HepG2 (cell line): ENCODE data around the gene RRM2.

ENCODE experiments used
- CHD4 ChIP-seq: fragments of 200-600 bp; sonication (generic); IDR thresholded peaks from 2 replicates; pipeline ENCODE4 v1.7.0; 2017; ENCODE audit warnings: mild to moderate bottlenecking, low read length, borderline replicate concordance
- CREM ChIP-seq, 2 experiments: sonication (generic) in 1 of 2; formaldehyde crosslinking in 1 of 2; IDR thresholded peaks; 2 replicates each; pipeline versions ENCODE4 v1.4.0 to v1.6.1; 2016 to 2020; ENCODE audit warnings: antibody characterized with exemption in 1 of 2, mild to moderate bottlenecking in 1 of 2, missing genetic modification reagents in 1 of 2
- SMAD9 ChIP-seq: sonication (generic); formaldehyde crosslinking; IDR thresholded peaks from 2 replicates; pipeline ENCODE4 v1.5.1; 2020; ENCODE audit warnings: mild to moderate bottlenecking, missing genetic modification reagents
- TAF1 ChIP-seq: sonication (generic); formaldehyde crosslinking; IDR thresholded peaks from 2 replicates; pipeline ENCODE4 v1.4.0; 2020; ENCODE audit warnings: missing genetic modification reagents
- YY1 ChIP-seq: IDR thresholded peaks from 2 replicates; pipeline ENCODE4 v1.6.1; 2011; ENCODE audit warnings: low read length, low read depth, moderate library complexity, mild to moderate bottlenecking; ENCODE audit not compliant: insufficient read depth, insufficient replicate concordance
- ZFP36 ChIP-seq: fragments of 150-350 bp; IDR thresholded peaks from 2 replicates; pipeline ENCODE4 v1.6.1; 2018; ENCODE audit warnings: borderline replicate concordance, low read length, low read depth; ENCODE audit not compliant: partially characterized antibody
- TF ChIP-seq, protein P1 (sequence below), 2 experiments: sonication (generic) in 1 of 2; formaldehyde crosslinking in 1 of 2; IDR thresholded peaks; 2 replicates each; pipeline versions ENCODE4 v1.5.1 to v1.6.1; 2011 to 2020; ENCODE audit warnings: borderline replicate concordance in 1 of 2, low read depth in 1 of 2, low read length in 1 of 2, mild to moderate bottlenecking in 1 of 2, missing genetic modification reagents in 1 of 2, moderate library complexity in 1 of 2
- TF ChIP-seq, protein P2 (sequence below), 2 experiments: sonication (generic) in 1 of 2; formaldehyde crosslinking in 1 of 2; IDR thresholded peaks; 2 replicates each; pipeline versions ENCODE4 v1.6.1 to v1.9.0; 2014 to 2022; ENCODE audit warnings: antibody characterized with exemption in 1 of 2, borderline replicate concordance in 1 of 2, inconsistent platforms in 1 of 2, low read depth in 1 of 2, missing genetic modification reagents in 1 of 2
- TF ChIP-seq, protein P3 (sequence below): sonication (generic); formaldehyde crosslinking; IDR thresholded peaks from 2 replicates; pipeline ENCODE4 v1.5.0; 2020; ENCODE audit warnings: mild to moderate bottlenecking, missing genetic modification reagents, moderate library complexity
- TF ChIP-seq, protein P4 (sequence below): sonication (generic); formaldehyde crosslinking; IDR thresholded peaks from 2 replicates; pipeline ENCODE4 v1.4.0; 2020; ENCODE audit warnings: mild to moderate bottlenecking, missing genetic modification reagents, borderline replicate concordance

DNA sequence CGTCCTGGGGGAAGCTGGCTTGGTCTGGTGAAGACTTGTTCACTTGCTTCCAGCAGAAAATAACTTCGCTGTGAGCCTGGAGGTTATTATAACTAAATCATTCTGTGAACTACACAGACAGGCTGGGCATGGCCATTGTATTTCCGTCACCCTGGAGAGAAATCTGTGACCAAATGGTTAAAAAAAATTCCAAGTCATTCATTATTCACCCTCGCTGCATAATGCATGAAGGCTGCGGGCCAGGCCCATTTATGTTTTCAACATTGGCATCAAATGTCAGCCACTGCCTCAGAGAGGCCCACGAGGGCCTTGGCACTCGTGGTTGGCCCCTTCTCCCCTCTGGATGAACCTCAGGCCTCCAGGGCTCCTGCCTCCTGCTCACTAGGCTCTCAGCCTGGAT is 57.7 kb downstream of the RRM2 start:
- TF ChIP-seq, protein P1, sequence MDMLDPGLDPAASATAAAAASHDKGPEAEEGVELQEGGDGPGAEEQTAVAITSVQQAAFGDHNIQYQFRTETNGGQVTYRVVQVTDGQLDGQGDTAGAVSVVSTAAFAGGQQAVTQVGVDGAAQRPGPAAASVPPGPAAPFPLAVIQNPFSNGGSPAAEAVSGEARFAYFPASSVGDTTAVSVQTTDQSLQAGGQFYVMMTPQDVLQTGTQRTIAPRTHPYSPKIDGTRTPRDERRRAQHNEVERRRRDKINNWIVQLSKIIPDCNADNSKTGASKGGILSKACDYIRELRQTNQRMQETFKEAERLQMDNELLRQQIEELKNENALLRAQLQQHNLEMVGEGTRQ (IDR thresholded peaks at IDR 0.05; ENCODE audit: low read depth, low read length): no peak
- TF ChIP-seq, protein P1 (CRISPR knock-in tag; IDR thresholded peaks at IDR 0.05; ENCODE audit: borderline replicate concordance): no peak
- TF ChIP-seq CREM (IDR thresholded peaks at IDR 0.05) (no peak), CREM (CRISPR knock-in tag; IDR thresholded peaks at IDR 0.05) (no peak), SMAD9 (CRISPR knock-in tag) (no peak), CHD4 (no peak), ZFP36 (no peak), TAF1 (CRISPR knock-in tag) (no peak), YY1 (no peak)
- TF ChIP-seq, protein P2, sequence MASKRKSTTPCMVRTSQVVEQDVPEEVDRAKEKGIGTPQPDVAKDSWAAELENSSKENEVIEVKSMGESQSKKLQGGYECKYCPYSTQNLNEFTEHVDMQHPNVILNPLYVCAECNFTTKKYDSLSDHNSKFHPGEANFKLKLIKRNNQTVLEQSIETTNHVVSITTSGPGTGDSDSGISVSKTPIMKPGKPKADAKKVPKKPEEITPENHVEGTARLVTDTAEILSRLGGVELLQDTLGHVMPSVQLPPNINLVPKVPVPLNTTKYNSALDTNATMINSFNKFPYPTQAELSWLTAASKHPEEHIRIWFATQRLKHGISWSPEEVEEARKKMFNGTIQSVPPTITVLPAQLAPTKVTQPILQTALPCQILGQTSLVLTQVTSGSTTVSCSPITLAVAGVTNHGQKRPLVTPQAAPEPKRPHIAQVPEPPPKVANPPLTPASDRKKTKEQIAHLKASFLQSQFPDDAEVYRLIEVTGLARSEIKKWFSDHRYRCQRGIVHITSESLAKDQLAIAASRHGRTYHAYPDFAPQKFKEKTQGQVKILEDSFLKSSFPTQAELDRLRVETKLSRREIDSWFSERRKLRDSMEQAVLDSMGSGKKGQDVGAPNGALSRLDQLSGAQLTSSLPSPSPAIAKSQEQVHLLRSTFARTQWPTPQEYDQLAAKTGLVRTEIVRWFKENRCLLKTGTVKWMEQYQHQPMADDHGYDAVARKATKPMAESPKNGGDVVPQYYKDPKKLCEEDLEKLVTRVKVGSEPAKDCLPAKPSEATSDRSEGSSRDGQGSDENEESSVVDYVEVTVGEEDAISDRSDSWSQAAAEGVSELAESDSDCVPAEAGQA (IDR thresholded peaks at IDR 0.05; ENCODE audit: low read depth): no peak
- TF ChIP-seq, protein P2 (CRISPR knock-in tag; IDR thresholded peaks at IDR 0.05; ENCODE audit: borderline replicate concordance): no peak
- TF ChIP-seq, protein P3, sequence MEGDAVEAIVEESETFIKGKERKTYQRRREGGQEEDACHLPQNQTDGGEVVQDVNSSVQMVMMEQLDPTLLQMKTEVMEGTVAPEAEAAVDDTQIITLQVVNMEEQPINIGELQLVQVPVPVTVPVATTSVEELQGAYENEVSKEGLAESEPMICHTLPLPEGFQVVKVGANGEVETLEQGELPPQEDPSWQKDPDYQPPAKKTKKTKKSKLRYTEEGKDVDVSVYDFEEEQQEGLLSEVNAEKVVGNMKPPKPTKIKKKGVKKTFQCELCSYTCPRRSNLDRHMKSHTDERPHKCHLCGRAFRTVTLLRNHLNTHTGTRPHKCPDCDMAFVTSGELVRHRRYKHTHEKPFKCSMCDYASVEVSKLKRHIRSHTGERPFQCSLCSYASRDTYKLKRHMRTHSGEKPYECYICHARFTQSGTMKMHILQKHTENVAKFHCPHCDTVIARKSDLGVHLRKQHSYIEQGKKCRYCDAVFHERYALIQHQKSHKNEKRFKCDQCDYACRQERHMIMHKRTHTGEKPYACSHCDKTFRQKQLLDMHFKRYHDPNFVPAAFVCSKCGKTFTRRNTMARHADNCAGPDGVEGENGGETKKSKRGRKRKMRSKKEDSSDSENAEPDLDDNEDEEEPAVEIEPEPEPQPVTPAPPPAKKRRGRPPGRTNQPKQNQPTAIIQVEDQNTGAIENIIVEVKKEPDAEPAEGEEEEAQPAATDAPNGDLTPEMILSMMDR (CRISPR knock-in tag): no peak
- TF ChIP-seq, protein P4, sequence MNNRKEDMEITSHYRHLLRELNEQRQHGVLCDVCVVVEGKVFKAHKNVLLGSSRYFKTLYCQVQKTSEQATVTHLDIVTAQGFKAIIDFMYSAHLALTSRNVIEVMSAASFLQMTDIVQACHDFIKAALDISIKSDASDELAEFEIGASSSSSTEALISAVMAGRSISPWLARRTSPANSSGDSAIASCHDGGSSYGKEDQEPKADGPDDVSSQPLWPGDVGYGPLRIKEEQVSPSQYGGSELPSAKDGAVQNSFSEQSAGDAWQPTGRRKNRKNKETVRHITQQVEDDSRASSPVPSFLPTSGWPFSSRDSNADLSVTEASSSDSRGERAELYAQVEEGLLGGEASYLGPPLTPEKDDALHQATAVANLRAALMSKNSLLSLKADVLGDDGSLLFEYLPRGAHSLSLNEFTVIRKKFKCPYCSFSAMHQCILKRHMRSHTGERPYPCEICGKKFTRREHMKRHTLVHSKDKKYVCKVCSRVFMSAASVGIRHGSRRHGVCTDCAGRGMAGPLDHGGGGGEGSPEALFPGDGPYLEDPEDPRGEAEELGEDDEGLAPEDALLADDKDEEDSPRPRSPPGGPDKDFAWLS (CRISPR knock-in tag): no peak
